Osteocyte (in vitro differentiated cells): Measurements from ENCODE around the gene RPS6KA2. TPM values are rescaled to one million over a fixed set of nuclear protein-coding genes. Genes with fewer than 3 reads are reported as not detected.

Experiments
- DNase-seq: peaks from one replicate; pipeline ENCODE4 v3.0.0; 2021; ENCODE audit warnings: mixed read lengths; ENCODE audit not compliant: unreplicated experiment; ENCODE audit errors: extremely low spot score
- H3K27ac Mint-ChIP-seq: one replicate; pipeline ENCODE4 v1.8.0; 2021; ENCODE audit warnings: mild to moderate bottlenecking, mixed read lengths; ENCODE audit not compliant: unreplicated experiment
- H3K27me3 Mint-ChIP-seq: one replicate; pipeline ENCODE4 v1.8.0; 2021; ENCODE audit warnings: mixed read lengths; ENCODE audit not compliant: unreplicated experiment
- H3K36me3 Mint-ChIP-seq: one replicate; pipeline ENCODE4 v1.8.0; 2021; ENCODE audit warnings: mixed read lengths; ENCODE audit not compliant: unreplicated experiment
- H3K4me1 Mint-ChIP-seq: one replicate; pipeline ENCODE4 v1.8.0; 2021; ENCODE audit warnings: mixed read lengths; ENCODE audit not compliant: unreplicated experiment
- H3K4me3 Mint-ChIP-seq: one replicate; pipeline ENCODE4 v1.8.0; 2021; ENCODE audit warnings: mild to moderate bottlenecking, moderate library complexity, mixed read lengths; ENCODE audit not compliant: unreplicated experiment
- H3K9me3 Mint-ChIP-seq: one replicate; pipeline ENCODE4 v1.8.0; 2021; ENCODE audit warnings: mixed read lengths; ENCODE audit not compliant: unreplicated experiment
- total RNA-seq: library from RNA; stranded (reverse); gene quantifications from 2 replicates; pipeline ENCODE4 v1.2.1, GENCODE V29; 2021
- TF ChIP-seq, protein P1 (sequence below): fragments of 200-600 bp; sonication (generic); IDR thresholded peaks from 2 replicates; pipeline ENCODE4 v1.5.0; 2021; ENCODE audit warnings: antibody characterized with exemption, mild to moderate bottlenecking, moderate library complexity

The RPS6KA2 gene
- total RNA-seq, 1 donor from 2014 or later: 89.9 TPM

DNA sequence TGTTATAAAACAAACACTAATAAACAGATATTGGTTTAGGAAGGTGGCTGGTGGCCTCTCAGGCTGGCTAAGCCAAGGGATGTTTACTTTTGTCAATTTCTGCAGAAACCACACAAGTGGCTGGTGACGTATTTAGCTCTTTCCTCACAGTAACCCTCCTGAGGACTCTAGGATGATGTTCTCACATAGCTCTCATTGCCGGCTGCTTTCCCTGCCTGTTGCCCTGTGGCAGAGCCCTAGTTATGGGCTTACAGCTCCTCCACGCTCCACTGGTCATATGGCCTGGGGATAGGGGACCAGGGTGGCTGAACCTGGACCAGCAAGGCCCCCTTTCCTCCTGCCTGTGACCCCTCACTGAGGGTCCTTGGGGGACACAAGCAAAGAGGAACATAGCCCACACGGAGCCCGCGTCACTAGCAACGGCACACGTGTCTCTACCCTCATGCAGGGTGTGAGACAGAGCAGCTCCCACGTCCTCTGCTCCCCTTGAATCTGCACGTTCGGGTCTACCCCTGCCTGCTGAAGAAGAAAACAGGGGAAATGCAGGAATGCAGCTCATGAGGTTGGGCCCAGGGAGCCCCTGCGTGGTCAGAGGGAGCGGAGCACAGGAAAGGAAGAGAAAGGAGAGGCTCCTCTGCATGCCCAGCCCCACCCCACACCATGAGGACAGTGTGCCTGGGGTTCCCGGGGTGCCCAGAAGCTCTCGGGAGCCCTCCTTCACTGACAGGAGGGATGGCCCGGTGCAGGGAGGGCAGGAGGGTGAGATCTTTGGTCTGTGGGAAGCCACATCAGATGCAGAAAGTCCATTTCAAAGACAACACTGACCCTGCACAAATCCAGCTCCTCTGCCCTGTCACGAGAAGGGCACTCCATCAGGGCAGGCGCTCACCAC, 54.4 kb downstream of the RPS6KA2 start:
- Mint-ChIP-seq H3K36me3 (peaks cover 21% of the 10 kb centered on the region), H3K4me3 (peak overlapping the region; percentile 62), H3K27me3 (no peaks in the 10 kb centered on the region), H3K9me3 (peaks cover 6% of the 10 kb centered on the region), H3K4me1 (peaks cover 36% of the 10 kb centered on the region), H3K27ac (peak overlapping the region; percentile 90)
- no peak for DNase-seq
- TF ChIP-seq, protein P1, sequence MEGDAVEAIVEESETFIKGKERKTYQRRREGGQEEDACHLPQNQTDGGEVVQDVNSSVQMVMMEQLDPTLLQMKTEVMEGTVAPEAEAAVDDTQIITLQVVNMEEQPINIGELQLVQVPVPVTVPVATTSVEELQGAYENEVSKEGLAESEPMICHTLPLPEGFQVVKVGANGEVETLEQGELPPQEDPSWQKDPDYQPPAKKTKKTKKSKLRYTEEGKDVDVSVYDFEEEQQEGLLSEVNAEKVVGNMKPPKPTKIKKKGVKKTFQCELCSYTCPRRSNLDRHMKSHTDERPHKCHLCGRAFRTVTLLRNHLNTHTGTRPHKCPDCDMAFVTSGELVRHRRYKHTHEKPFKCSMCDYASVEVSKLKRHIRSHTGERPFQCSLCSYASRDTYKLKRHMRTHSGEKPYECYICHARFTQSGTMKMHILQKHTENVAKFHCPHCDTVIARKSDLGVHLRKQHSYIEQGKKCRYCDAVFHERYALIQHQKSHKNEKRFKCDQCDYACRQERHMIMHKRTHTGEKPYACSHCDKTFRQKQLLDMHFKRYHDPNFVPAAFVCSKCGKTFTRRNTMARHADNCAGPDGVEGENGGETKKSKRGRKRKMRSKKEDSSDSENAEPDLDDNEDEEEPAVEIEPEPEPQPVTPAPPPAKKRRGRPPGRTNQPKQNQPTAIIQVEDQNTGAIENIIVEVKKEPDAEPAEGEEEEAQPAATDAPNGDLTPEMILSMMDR: no peak

- H3K36me3 Mint-ChIP-seq: peaks cover 12% of the 10 kb centered on the region
- peaks cover under 1% of the 10 kb centered on the region for H3K9me3 Mint-ChIP-seq
- DNase-seq: peak; percentile 82
- peaks cover 48% of the 10 kb centered on the region for H3K4me1 Mint-ChIP-seq
- no peaks in the 10 kb centered on the region for H3K27me3 Mint-ChIP-seq
- TF ChIP-seq, protein P1: no peak
- no peak overlapping the region for H3K4me3 Mint-ChIP-seq
- H3K27ac Mint-ChIP-seq: no peak overlapping the region
These were observed 55.9 kb downstream of the RPS6KA2 start for GRCh38 chr6:166570929-166571713.

- TF ChIP-seq, protein P1: no peak
- Mint-ChIP-seq H3K4me3 (no peak overlapping the region), H3K9me3 (no peaks in the 10 kb centered on the region), H3K4me1 (peaks cover 53% of the 10 kb centered on the region), H3K27ac (no peak overlapping the region), H3K27me3 (no peaks in the 10 kb centered on the region), H3K36me3 (peaks cover 8% of the 10 kb centered on the region)
- no peak for DNase-seq
These were observed 57.8 kb downstream of the RPS6KA2 start for GRCh38 chr6:166569206-166569605.

DNA sequence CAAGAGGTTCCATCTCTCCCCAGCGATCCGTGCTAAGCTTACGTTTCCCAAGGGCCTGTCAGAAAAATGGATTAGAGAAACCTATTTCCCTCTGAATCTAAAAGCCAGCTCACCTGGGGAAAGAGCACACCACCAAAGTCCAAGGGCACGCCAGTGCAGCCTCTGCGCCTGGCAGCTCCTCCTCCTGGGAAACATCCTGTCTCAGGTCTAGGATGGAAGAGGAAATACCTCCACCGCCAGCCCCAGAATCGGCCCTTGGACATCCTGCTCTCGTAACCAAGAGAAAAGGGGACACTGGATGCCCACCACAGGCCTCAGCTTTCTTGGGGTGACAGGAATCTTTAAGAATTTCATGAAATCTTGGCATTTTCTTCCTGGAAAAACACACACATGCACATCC, 59.2 kb downstream of the RPS6KA2 start:
- Mint-ChIP-seq H3K27me3 (no peaks in the 10 kb centered on the region), H3K9me3 (no peaks in the 10 kb centered on the region), H3K36me3 (peaks cover 10% of the 10 kb centered on the region), H3K4me3 (no peak overlapping the region), H3K4me1 (peaks cover 43% of the 10 kb centered on the region), H3K27ac (peak overlapping the region; percentile 91)
- TF ChIP-seq, protein P1: no peak
- DNase-seq: no peak

GRCh38 chr6:166567107-166567506, 59.9 kb downstream of the RPS6KA2 start:
- TF ChIP-seq, protein P1: no peak
- H3K9me3 Mint-ChIP-seq: no peaks in the 10 kb centered on the region
- peaks cover 36% of the 10 kb centered on the region for H3K4me1 Mint-ChIP-seq
- DNase-seq: no peak
- H3K36me3 Mint-ChIP-seq: peaks cover 11% of the 10 kb centered on the region
- no peaks in the 10 kb centered on the region for H3K27me3 Mint-ChIP-seq
- peak overlapping the region; percentile 91 for H3K27ac Mint-ChIP-seq
- H3K4me3 Mint-ChIP-seq: peak overlapping the region; percentile 30
